IMR-90 (cell line): ENCODE results near the gene NHSL2.

Experiments
- RCOR1 ChIP-seq: IDR thresholded peaks from 2 replicates; pipeline ENCODE4 v1.6.1; 2012; ENCODE audit warnings: mild to moderate bottlenecking, low read length, improper control_type of control experiment; ENCODE audit not compliant: insufficient replicate concordance
- TF ChIP-seq, protein P1 (sequence below): conservative IDR thresholded peaks from 2 replicates; pipeline ENCODE4 v1.5.1; 2012; ENCODE audit warnings: mild to moderate bottlenecking, low read depth, low read length, improper control_type of control experiment

DNA sequence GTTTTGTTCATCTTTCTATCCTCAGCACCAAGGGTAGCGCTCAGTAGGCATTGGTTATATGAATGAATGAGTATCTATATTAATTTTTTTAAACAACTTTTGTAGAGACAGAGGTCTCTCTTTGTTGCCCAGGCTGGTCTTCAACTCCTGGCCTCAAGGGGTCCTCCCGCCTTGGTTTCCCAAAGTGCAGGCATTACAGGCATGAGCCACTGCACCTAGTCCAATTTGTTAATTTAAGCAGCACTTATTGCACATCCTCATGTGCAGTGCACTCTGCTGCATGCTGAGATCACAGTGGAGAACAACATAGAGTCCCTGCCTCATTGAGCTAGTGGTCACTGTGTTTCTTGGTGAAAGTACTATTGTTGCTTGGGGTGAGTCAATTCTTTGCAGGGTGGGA, 94.4 kb downstream of the NHSL2 start:
- TF ChIP-seq, protein P1, sequence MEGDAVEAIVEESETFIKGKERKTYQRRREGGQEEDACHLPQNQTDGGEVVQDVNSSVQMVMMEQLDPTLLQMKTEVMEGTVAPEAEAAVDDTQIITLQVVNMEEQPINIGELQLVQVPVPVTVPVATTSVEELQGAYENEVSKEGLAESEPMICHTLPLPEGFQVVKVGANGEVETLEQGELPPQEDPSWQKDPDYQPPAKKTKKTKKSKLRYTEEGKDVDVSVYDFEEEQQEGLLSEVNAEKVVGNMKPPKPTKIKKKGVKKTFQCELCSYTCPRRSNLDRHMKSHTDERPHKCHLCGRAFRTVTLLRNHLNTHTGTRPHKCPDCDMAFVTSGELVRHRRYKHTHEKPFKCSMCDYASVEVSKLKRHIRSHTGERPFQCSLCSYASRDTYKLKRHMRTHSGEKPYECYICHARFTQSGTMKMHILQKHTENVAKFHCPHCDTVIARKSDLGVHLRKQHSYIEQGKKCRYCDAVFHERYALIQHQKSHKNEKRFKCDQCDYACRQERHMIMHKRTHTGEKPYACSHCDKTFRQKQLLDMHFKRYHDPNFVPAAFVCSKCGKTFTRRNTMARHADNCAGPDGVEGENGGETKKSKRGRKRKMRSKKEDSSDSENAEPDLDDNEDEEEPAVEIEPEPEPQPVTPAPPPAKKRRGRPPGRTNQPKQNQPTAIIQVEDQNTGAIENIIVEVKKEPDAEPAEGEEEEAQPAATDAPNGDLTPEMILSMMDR = no peak
- TF ChIP-seq RCOR1 = no peak
